Endothelial cell of umbilical vein (primary cell): Measurements from ENCODE around the gene AGRN. TPM values are rescaled to one million over a fixed set of nuclear protein-coding genes. Genes with fewer than 3 reads are reported as not detected.

Experiments used
- BruUV-seq: library from RNA; stranded (reverse); fragments of 400-500 nt; replicated peaks from 2 replicates; lab custom pipeline; 2021; lab: Mats Ljungman, UMichigan
- CTCF ChIA-PET: fragments of 300-600, 350-600 bp; sonication (Branson Sonifier 250); formaldehyde crosslinking; loops from one replicate; lab custom pipeline; 2021; ENCODE audit warnings: antibody characterized with exemption, inconsistent platforms; lab: Charles Lee
- POLR2A ChIA-PET: fragments of 300-600, 350-600 bp; sonication (Branson Sonifier 250); formaldehyde crosslinking; loops from one replicate; lab custom pipeline; 2021; ENCODE audit warnings: antibody characterized with exemption, inconsistent platforms; lab: Charles Lee
- DNase-seq: peaks from one replicate; pipeline ENCODE4 v3.0.0-alpha.2; 2011; ENCODE audit warnings: low read depth, low spot score
- FAIRE-seq: peaks from 2 replicates; lab custom pipeline; 2011; peaks lifted over from hg19 to GRCh38; lab: Jason Lieb, UNC
- H2AFZ ChIP-seq: 2 replicates; pipeline ENCODE4 v1.6.0; 2012; ENCODE audit warnings: low read depth, low read length, control low read depth, inconsistent platforms
- H3K27ac ChIP-seq: 2 replicates; pipeline ENCODE4 v1.5.1; 2011; ENCODE audit warnings: low read depth, mild to moderate bottlenecking, control low read depth, low read length, moderate library complexity; ENCODE audit not compliant: insufficient read depth
- H3K27me3 ChIP-seq, 2 experiments: 2 replicates each; pipeline versions ENCODE4 v1.6.0 to v1.6.1; 2011; ENCODE audit warnings: low read length in 2 of 2, mixed read lengths in 1 of 2; ENCODE audit not compliant: control insufficient read depth in 2 of 2, insufficient read depth in 2 of 2
- H3K36me3 ChIP-seq, 2 experiments: 2 replicates in 1 of 2; 3 replicates in 1 of 2; pipeline ENCODE4 v1.5.1; 2011; ENCODE audit warnings: low read length in 2 of 2, mild to moderate bottlenecking in 1 of 2, moderate library complexity in 1 of 2; ENCODE audit not compliant: control insufficient read depth in 2 of 2, insufficient read depth in 2 of 2; ENCODE audit errors: extremely low read depth in 1 of 2
- H3K4me1 ChIP-seq: 3 replicates; pipeline ENCODE4 v1.5.1; 2011; ENCODE audit warnings: mild to moderate bottlenecking, low read length; ENCODE audit not compliant: control insufficient read depth, insufficient read depth; ENCODE audit errors: extremely low read depth
- H3K4me2 ChIP-seq: 2 replicates; pipeline ENCODE4 v1.6.1; 2011; ENCODE audit warnings: low read length, control low read depth, mixed read lengths; ENCODE audit not compliant: insufficient read depth
- H3K4me3 ChIP-seq, 3 experiments: fragments of 200-600 bp in 1 of 3; sonication (generic), shearing (Covaris generic) in 1 of 3; replicated peaks in 1 of 3; 2 replicates each; pipeline ENCODE4 v1.5.1; 2011 to 2016; ENCODE audit warnings: control low read depth in 3 of 3, low read length in 3 of 3, mild to moderate bottlenecking in 2 of 3, inconsistent platforms in 1 of 3, low read depth in 1 of 3, moderate library complexity in 1 of 3; ENCODE audit not compliant: insufficient read depth in 1 of 3
- H3K79me2 ChIP-seq: 2 replicates; pipeline ENCODE4 v1.6.0; 2012; ENCODE audit warnings: low read length, inconsistent platforms; ENCODE audit not compliant: control insufficient read depth, insufficient read depth
- H3K9ac ChIP-seq: replicated peaks from 2 replicates; pipeline ENCODE3; 2011; ENCODE audit warnings: low read length, control low read depth; ENCODE audit not compliant: insufficient read depth; ENCODE audit errors: extremely low read depth
- H3K9me1 ChIP-seq: replicated peaks from 3 replicates; pipeline ENCODE4 v1.6.0; 2011; ENCODE audit warnings: mild to moderate bottlenecking, low read length; ENCODE audit not compliant: control insufficient read depth, insufficient read depth; ENCODE audit errors: extremely low read depth
- H3K9me3 ChIP-seq: replicated peaks from 2 replicates; pipeline ENCODE4 v1.5.1; 2012; ENCODE audit warnings: low read length, inconsistent platforms; ENCODE audit not compliant: control insufficient read depth, insufficient read depth
- H4K20me1 ChIP-seq: replicated peaks from 2 replicates; pipeline ENCODE3; 2011; ENCODE audit warnings: mild to moderate bottlenecking, low read length; ENCODE audit not compliant: control insufficient read depth, insufficient read depth; ENCODE audit errors: extremely low read depth
- CTCF ChIP-seq, 2 donors: IDR thresholded peaks; 1 replicate in 1 of 2; 2 replicates in 1 of 2; pipeline ENCODE4 v1.5.1; 2011; ENCODE audit warnings: low read length in 2 of 2, mild to moderate bottlenecking in 2 of 2, moderate library complexity in 2 of 2, control low read depth in 1 of 2, inconsistent platforms in 1 of 2, low read depth in 1 of 2; ENCODE audit not compliant: insufficient read depth in 1 of 2; ENCODE audit errors: extremely low read depth in 1 of 2
- EZH2 ChIP-seq: IDR thresholded peaks from 2 replicates; pipeline ENCODE4 v1.6.1; 2012; ENCODE audit warnings: borderline replicate concordance, low read depth, mild to moderate bottlenecking, moderate library complexity, low read length, inconsistent platforms; ENCODE audit not compliant: severe bottlenecking
- FOS ChIP-seq: IDR thresholded peaks from 2 replicates; pipeline ENCODE4 v1.6.1; 2011; ENCODE audit warnings: mild to moderate bottlenecking, low read length, moderate library complexity, borderline replicate concordance; ENCODE audit not compliant: insufficient read depth
- GATA2 ChIP-seq: IDR thresholded peaks from 2 replicates; pipeline ENCODE4 v1.7.0; 2011; ENCODE audit warnings: low read depth, mild to moderate bottlenecking, moderate library complexity, mixed read lengths, low read length; ENCODE audit not compliant: insufficient read length, insufficient read depth
- JUN ChIP-seq: IDR thresholded peaks from 2 replicates; pipeline ENCODE4 v1.6.1; 2011; ENCODE audit warnings: borderline replicate concordance, low read depth; ENCODE audit not compliant: insufficient read length, insufficient read depth
- MAX ChIP-seq: IDR thresholded peaks from 2 replicates; pipeline ENCODE4 v1.6.1; 2011; ENCODE audit not compliant: insufficient read depth, insufficient read length
- MYC ChIP-seq: IDR thresholded peaks from one replicate; pipeline ENCODE4 v1.6.1; 2011; ENCODE audit warnings: mild to moderate bottlenecking, low read depth, low read length
- POLR2A ChIP-seq: IDR thresholded peaks from 2 replicates; pipeline ENCODE4 v1.6.1; 2012; ENCODE audit warnings: low read depth, mild to moderate bottlenecking, control low read depth, low read length
- POLR2AphosphoS5 ChIP-seq: IDR thresholded peaks from 2 replicates; pipeline ENCODE4 v1.6.1; 2012; ENCODE audit warnings: low read depth, mild to moderate bottlenecking, control low read depth, low read length, moderate library complexity; ENCODE audit not compliant: insufficient read depth
- dilution Hi-C: fragments of 300-500 bp; cut with MboI; formaldehyde crosslinking; loops from one replicate; pipeline ENCODE4 v1.15.0; 2019; ENCODE audit warnings: low sequenced_read_pairs; ENCODE audit not compliant: extremely low pct_ligation_motif_present
- intact Hi-C: fragments of 100-400 bp; cut with micrococcal nuclease; formaldehyde crosslinking; loops from one replicate; pipeline ENCODE4 v1.10.0; 2022
- polyA plus RNA-seq, 4 experiments: library from polyadenylated mRNA; depleted of rRNA in 3 of 4; stranded (reverse) in 3 of 4; unstranded in 1 of 4; fragments of >200 nt; gene quantifications; 2 replicates each; pipeline versions ENCODE4 v1.2.1 to v1.2.3, GENCODE V29; 2011 to 2012; ENCODE audit warnings: missing spikeins in 1 of 4
- total RNA-seq: library from RNA; stranded (reverse); gene quantifications from 2 replicates; pipeline ENCODE4 v1.2.3, GENCODE V29; 2021

AGRN gene
- total and polyA plus RNA-seq, 2 donors (not counting 3 experiments of a cell fraction or from before 2014, with no cell fraction given): 66.6 to 67.8 TPM

- Histone ChIP-seq H3K4me2 (no peak overlapping the region), H3K79me2 (no peaks in the 10 kb centered on the region), H3K4me3 (no peak overlapping the region), H3K27me3 (peaks cover 0 to 3% of the 10 kb centered on the region in 2 experiments), H3K9me3 (no peaks in the 10 kb centered on the region), H3K9ac (no peak overlapping the region), H3K9me1 (no peaks in the 10 kb centered on the region), H3K4me1 (peaks cover 8% of the 10 kb centered on the region), H3K36me3 (peaks cover 0 to 11% of the 10 kb centered on the region in 2 experiments), H2AFZ (no peak overlapping the region), H4K20me1 (no peaks in the 10 kb centered on the region), H3K27ac (no peak overlapping the region)
- BruUV-seq: no TSS peak
- intact Hi-C loops: no loop called here
- ChIA-PET CTCF (interaction anchor here (0.9 to 1.2 kb wide), 2 partner anchors 31 to 71 kb away, joined by 3 to 4 read pairs; no protein-coding TSS in a partner anchor), POLR2A (no interaction called here)
- no peak for FAIRE-seq
- DNase-seq: no peak
- dilution Hi-C loops: no loop called here
- TF ChIP-seq POLR2A: no peak
- no peak for TF ChIP-seq MYC
- TF ChIP-seq FOS: no peak
- no peak for TF ChIP-seq JUN
- no peak for TF ChIP-seq POLR2AphosphoS5
- TF ChIP-seq MAX: no peak
- no peak for TF ChIP-seq GATA2
- TF ChIP-seq EZH2: no peak
- no peak for TF ChIP-seq CTCF (IDR thresholded peaks at IDR 0.05; ENCODE audit: extremely low read depth in 1 of 2, insufficient read depth in 1 of 2, low read depth in 1 of 2, low read length in 2 of 2)
These were observed 35.1 kb downstream of the AGRN start for GRCh38 chr1:1054971-1055370.
